A549 (cell line): ENCODE data around the gene TRPM5. TPM values are rescaled to one million over a fixed set of nuclear protein-coding genes. Genes with fewer than 3 reads are reported as not detected.

Experiments used
- ATAC-seq, 2 experiments: fragments of 200-7000 bp in 1 of 2; fragments of >200 bp in 1 of 2; cut with Nextera tagmentation in 1 of 2; cut with Tn5 transposase in 1 of 2; 3 replicates each; pipeline versions ENCODE4 v1.8.0 to v1.9.1; 2018 to 2020; ENCODE audit warnings: mild to moderate bottlenecking in 1 of 2, moderate library complexity in 1 of 2
- CTCF ChIA-PET: fragments of 300-600 bp; sonication (Branson Sonifier 250); formaldehyde crosslinking; extraction: SDS; loops from one replicate; lab custom pipeline; 2021; ENCODE audit warnings: antibody characterized with exemption, inconsistent platforms; lab: Yijun Ruan, JAX
- POLR2A ChIA-PET: fragments of 350-600 bp; formaldehyde crosslinking; extraction: SDS; loops from one replicate; lab custom pipeline; 2021; ENCODE audit warnings: antibody characterized with exemption, inconsistent platforms; lab: Yijun Ruan, JAX
- DNase-seq, 2 experiments: peaks; one replicate each; pipeline versions ENCODE4 v3.0.0 to v3.0.0-alpha.2; 2011 to 2016; ENCODE audit warnings: low read depth in 1 of 2, low spot score in 1 of 2
- FAIRE-seq: peaks from 2 replicates; lab custom pipeline; 2011; peaks lifted over from hg19 to GRCh38; lab: Jason Lieb, UNC
- H3K27ac ChIP-seq, 2 experiments: fragments of >200 bp; sonication (Bioruptor Twin); formaldehyde crosslinking; 3 replicates each; pipeline ENCODE4 v1.5.1; 2016 to 2017
- H3K4me1 ChIP-seq: fragments of >200 bp; sonication (Bioruptor Twin); formaldehyde crosslinking; 3 replicates; pipeline ENCODE4 v1.6.1; 2016
- H3K4me2 ChIP-seq: fragments of >200 bp; sonication (Bioruptor Twin); formaldehyde crosslinking; 3 replicates; pipeline ENCODE4 v1.6.1; 2016
- H3K4me3 ChIP-seq: fragments of >200 bp; sonication (Bioruptor Twin); formaldehyde crosslinking; 3 replicates; pipeline ENCODE4 v1.5.1; 2016
- H3K9me3 ChIP-seq: fragments of >200 bp; sonication (Bioruptor Twin); formaldehyde crosslinking; 3 replicates; pipeline ENCODE4 v1.6.1; 2016
- ATOH8 ChIP-seq: fragments of 250-450 bp; sonication (Bioruptor Pico); IDR thresholded peaks from 2 replicates; pipeline ENCODE4 v1.5.0; 2020; ENCODE audit warnings: low read depth, mild to moderate bottlenecking, moderate library complexity
- BCL3 ChIP-seq: fragments of >200 bp; sonication (Bioruptor Twin); formaldehyde crosslinking; IDR thresholded peaks from 3 replicates; pipeline ENCODE4 v1.6.1; 2016
- BHLHE40 ChIP-seq: IDR thresholded peaks from 2 replicates; pipeline ENCODE4 v1.6.1; 2012; ENCODE audit warnings: low read depth, low read length, inconsistent platforms
- CBX8 ChIP-seq: fragments of 200-600 bp; sonication (generic); IDR thresholded peaks from 2 replicates; pipeline ENCODE4 v1.6.1; 2016
- CEBPB ChIP-seq, 2 experiments: fragments of >200 bp in 1 of 2; sonication (Bioruptor Twin) in 1 of 2; formaldehyde crosslinking in 1 of 2; IDR thresholded peaks; 2 replicates each; pipeline ENCODE4 v1.6.1; 2012 to 2016
- CHD4 ChIP-seq: fragments of 200-600 bp; sonication (generic); IDR thresholded peaks from 2 replicates; pipeline ENCODE4 v1.6.1; 2016; ENCODE audit warnings: antibody characterized with exemption, mild to moderate bottlenecking, borderline replicate concordance
- CTCF ChIP-seq: fragments of >200 bp; sonication (Bioruptor Twin); formaldehyde crosslinking; IDR thresholded peaks from 3 replicates; pipeline ENCODE4 v1.5.1; 2016
- E2F6 ChIP-seq: IDR thresholded peaks from 2 replicates; pipeline ENCODE4 v1.6.1; 2012; ENCODE audit warnings: low read depth, borderline replicate concordance
- EHMT2 ChIP-seq: fragments of 200-600 bp; sonication (generic); IDR thresholded peaks from 2 replicates; pipeline ENCODE4 v1.6.1; 2016; ENCODE audit warnings: antibody characterized with exemption, low read depth, mild to moderate bottlenecking, moderate library complexity
- ESRRA ChIP-seq: fragments of 150-350 bp; IDR thresholded peaks from 2 replicates; pipeline ENCODE4 v1.6.1; 2014; ENCODE audit warnings: mild to moderate bottlenecking, low read length, borderline replicate concordance
- FOSB ChIP-seq: fragments of 250-450 bp; sonication (Bioruptor Pico); IDR thresholded peaks from 2 replicates; pipeline ENCODE4 v1.5.0; 2020; ENCODE audit warnings: mild to moderate bottlenecking, moderate library complexity
- HEYL ChIP-seq: fragments of 250-450 bp; sonication (Bioruptor Pico); IDR thresholded peaks from 2 replicates; pipeline ENCODE4 v1.8.0; 2021; ENCODE audit warnings: mild to moderate bottlenecking, moderate library complexity
- HOXB13 ChIP-seq: fragments of 250-450 bp; sonication (Bioruptor Pico); IDR thresholded peaks from 2 replicates; pipeline ENCODE4 v1.5.0; 2020; ENCODE audit warnings: low read depth, mild to moderate bottlenecking, moderate library complexity
- JUNB ChIP-seq: fragments of >200 bp; sonication (Bioruptor Twin); formaldehyde crosslinking; IDR thresholded peaks from 2 replicates; pipeline ENCODE4 v1.6.1; 2016
- KDM1A ChIP-seq: fragments of 200-600 bp; sonication (generic); IDR thresholded peaks from 2 replicates; pipeline ENCODE4 v1.6.1; 2016; ENCODE audit warnings: low read depth, mild to moderate bottlenecking
- KDM5A ChIP-seq: fragments of 200-600 bp; sonication (generic); IDR thresholded peaks from 2 replicates; pipeline ENCODE4 v1.6.1; 2016; ENCODE audit warnings: antibody characterized with exemption, mild to moderate bottlenecking
- MYC ChIP-seq: IDR thresholded peaks from 2 replicates; pipeline ENCODE4 v1.6.1; 2012; ENCODE audit warnings: mild to moderate bottlenecking, inconsistent platforms, low read length, improper control_type of control experiment, borderline replicate concordance
- NFE2L2 ChIP-seq: fragments of 150-350 bp; conservative IDR thresholded peaks from 2 replicates; pipeline ENCODE4 v1.6.1; 2014; ENCODE audit warnings: low read length
- NPAS2 ChIP-seq: fragments of 250-450 bp; sonication (Bioruptor Pico); IDR thresholded peaks from 2 replicates; pipeline ENCODE4 v1.8.0; 2022; ENCODE audit warnings: mild to moderate bottlenecking, moderate library complexity, borderline replicate concordance
- NR3C1 ChIP-seq: fragments of >200 bp; sonication (Bioruptor Twin); formaldehyde crosslinking; IDR thresholded peaks from 3 replicates; pipeline ENCODE4 v1.6.1; 2017
- PHF8 ChIP-seq: fragments of 200-600 bp; sonication (generic); IDR thresholded peaks from 2 replicates; pipeline ENCODE4 v1.6.1; 2016; ENCODE audit warnings: low read depth, mild to moderate bottlenecking, antibody characterized with exemption, moderate library complexity, borderline replicate concordance
- POLR2A ChIP-seq: IDR thresholded peaks from 2 replicates; pipeline ENCODE4 v1.6.1; 2012; ENCODE audit warnings: mild to moderate bottlenecking, low read length
- RAD21 ChIP-seq, 2 experiments: fragments of >200 bp in 1 of 2; sonication (Bioruptor Twin) in 1 of 2; formaldehyde crosslinking in 1 of 2; IDR thresholded peaks in 1 of 2; conservative IDR thresholded peaks in 1 of 2; 2 replicates in 1 of 2; 3 replicates in 1 of 2; pipeline ENCODE4 v1.6.1; 2012 to 2018; ENCODE audit warnings: inconsistent platforms in 1 of 2
- RFX5 ChIP-seq: fragments of 450-650 bp; IDR thresholded peaks from 2 replicates; pipeline ENCODE4 v1.7.1; 2014; ENCODE audit warnings: antibody characterized with exemption, mild to moderate bottlenecking, moderate library complexity
- SREBF2 ChIP-seq: fragments of 450-650 bp; IDR thresholded peaks from 2 replicates; pipeline ENCODE4 v1.6.1; 2014; ENCODE audit warnings: mild to moderate bottlenecking, moderate library complexity
- TFCP2L1 ChIP-seq: fragments of 250-450 bp; sonication (Bioruptor Pico); IDR thresholded peaks from 2 replicates; pipeline ENCODE4 v1.5.0; 2021; ENCODE audit warnings: mild to moderate bottlenecking
- ZC3H11A ChIP-seq: fragments of 450-650 bp; IDR thresholded peaks from 2 replicates; pipeline ENCODE4 v1.6.1; 2014; ENCODE audit warnings: antibody characterized with exemption, mild to moderate bottlenecking
- ZNF302 ChIP-seq: fragments of 250-450 bp; sonication (Bioruptor Pico); IDR thresholded peaks from 2 replicates; pipeline ENCODE4 v1.9.0; 2021; ENCODE audit warnings: inconsistent platforms, mild to moderate bottlenecking, moderate library complexity
- ZSCAN20 ChIP-seq: fragments of 250-450 bp; sonication (Bioruptor Pico); IDR thresholded peaks from 2 replicates; pipeline ENCODE4 v1.8.0; 2022; ENCODE audit warnings: mild to moderate bottlenecking, moderate library complexity
- WGBS: methylation state at CpG from one replicate; pipeline ENCODE4 v1.1.6; 2017; ENCODE audit errors: missing lambda C conversion rate; 5-methylcytosine and 5-hydroxymethylcytosine counted together
- polyA plus RNA-seq, 4 experiments: library from polyadenylated mRNA; depleted of rRNA in 3 of 4; stranded (reverse); fragments of >200 nt; fragmentation: RNase III in 1 of 4; extraction: RNeasy Plus Mini Kit Qiagen cat#74134 plus additional on column Dnase treatment in 1 of 4; gene quantifications; 2 replicates in 3 of 4; 3 replicates in 1 of 4; pipeline ENCODE4 v1.2.3, GENCODE V29; 2011 to 2017

Gene TRPM5
- polyA plus RNA-seq, 2 of the 4 experiments (the other 2 are of a cell fraction): not detected

GRCh38 chr11:2402106-2402505 is 42.2 kb downstream of the TRPM5 start:
- CTCF ChIA-PET: interaction anchor here (1.9 to 31.0 kb wide), 7 partner anchors 11 to 216 kb away, joined by 9 to 903 read pairs (median 16); partner anchors contain the start of genes C11orf21 and TSPAN32
- no peak for FAIRE-seq
- POLR2A ChIA-PET: interaction anchor here (1.5 kb wide), 1 partner anchor 25 kb away, joined by 6 read pairs; no protein-coding TSS in a partner anchor
- TF ChIP-seq TFCP2L1 (CRISPR knock-in tag) (no peak), FOSB (CRISPR knock-in tag) (no peak), ESRRA (no peak), RFX5 (no peak), POLR2A (no peak), NFE2L2 (no peak), RAD21 (conservative IDR thresholded peaks at IDR 0.05 in 1 of 2, IDR thresholded peaks at IDR 0.05 in 1 of 2) (no peak), CEBPB (IDR thresholded peaks at IDR 0.05) (no peak), ZNF302 (no peak), NR3C1 (no peak)
- H3K27ac ChIP-seq: peak overlapping the region in 1 of 2 experiments; percentile 90; a peak in 2 of 6 replicates
- no peak for DNase-seq
- 81% methylated on average over 4 of the region's 13 CpGs for WGBS
- H3K4me2 ChIP-seq: peak overlapping the region; percentile 96
- H3K9me3 ChIP-seq: no peaks in the 10 kb centered on the region
- no peak for ATAC-seq
- H3K4me3 ChIP-seq: peak overlapping the region; percentile 100
- H3K4me1 ChIP-seq: peaks cover 16% of the 10 kb centered on the region

GRCh38 chr11:2401436-2401984 is 42.8 kb downstream of the TRPM5 start:
- POLR2A ChIA-PET: interaction anchor here (1.4 to 1.5 kb wide), 2 partner anchors 15 to 25 kb away, joined by 3 to 6 read pairs; no protein-coding TSS in a partner anchor
- peak overlapping the region; percentile 96 for H3K4me2 ChIP-seq
- CTCF ChIA-PET: interaction anchor here (0.9 to 31.0 kb wide), 17 partner anchors 8 to 490 kb away, joined by 3 to 903 read pairs (median 10); partner anchors contain the start of genes C11orf21 and TSPAN32
- WGBS: 14% methylated on average over 12 of the region's 12 CpGs
- ATAC-seq (no peak), FAIRE-seq (no peak), DNase-seq (peak in 1 of 2 experiments; percentile 31)
- TF ChIP-seq CBX8 (no peak), JUNB (no peak), NPAS2 (CRISPR knock-in tag) (no peak), CEBPB (IDR thresholded peaks at IDR 0.05) (no peak), TFCP2L1 (CRISPR knock-in tag) (no peak), BCL3 (no peak), ZC3H11A (no peak), PHF8 (no peak), ZSCAN20 (CRISPR knock-in tag) (no peak), RFX5 (no peak), SREBF2 (no peak), HEYL (CRISPR knock-in tag) (no peak)
- H3K4me3 ChIP-seq: peak overlapping the region; percentile 100
- peaks cover 16% of the 10 kb centered on the region for H3K4me1 ChIP-seq
- H3K27ac ChIP-seq: peak overlapping the region; percentile 90 to 97
- no peaks in the 10 kb centered on the region for H3K9me3 ChIP-seq

- peak overlapping the region; percentile 90 to 97 for H3K27ac ChIP-seq
- peaks cover 16% of the 10 kb centered on the region for H3K4me1 ChIP-seq
- ChIA-PET POLR2A (interaction anchor here (0.5 to 2.0 kb wide), 8 partner anchors 10 to 1475 kb away, joined by 3 to 26 read pairs (median 4); partner anchors contain the start of genes AP2A2, CD81 and KCNQ1OT1), CTCF (interaction anchor here (0.6 to 31.0 kb wide), 23 partner anchors 8 to 1414 kb away, joined by 3 to 903 read pairs (median 9); partner anchors contain the start of genes C11orf21 and TSPAN32)
- peak overlapping the region; percentile 96 for H3K4me2 ChIP-seq
- no peak for FAIRE-seq
- H3K9me3 ChIP-seq: no peaks in the 10 kb centered on the region
- no peak for DNase-seq
- peak; percentile 11 to 17; a peak in 5 of 6 replicates for ATAC-seq
- WGBS: 4% methylated on average over 20 of the region's 55 CpGs
- peak overlapping the region; percentile 100 for H3K4me3 ChIP-seq
- no peak for TF ChIP-seq EHMT2
- TF ChIP-seq BHLHE40: no peak
- no peak for TF ChIP-seq NR3C1
- no peak for TF ChIP-seq CHD4
- no peak for TF ChIP-seq KDM1A
- TF ChIP-seq HOXB13: no peak
- peak; percentile 52 for TF ChIP-seq POLR2A
- TF ChIP-seq TFCP2L1 (CRISPR knock-in tag): no peak
- no peak for TF ChIP-seq ATOH8
- TF ChIP-seq ZNF302: no peak
- TF ChIP-seq E2F6: no peak
- TF ChIP-seq CTCF: no peak
- peak; percentile 86 for TF ChIP-seq KDM5A
- no peak for TF ChIP-seq RFX5
- peak; percentile 94 for TF ChIP-seq PHF8
- TF ChIP-seq HEYL (CRISPR knock-in tag): no peak
- TF ChIP-seq MYC: no peak
Measured at GRCh38 chr11:2400762-2401435, 43.4 kb downstream of the TRPM5 start.
